HG03280 (cell line): ENCODE data around the gene ENOPH1.
"Not testable (repeated sequence)": the region's sequence is repeated elsewhere in the genome, so short reads cannot be mapped to it uniquely, and the experiment has no call there.

Experiments used
- ATAC-seq: cut with Tn5 transposase; IDR thresholded peaks from one replicate; pipeline ENCODE4 v1.9.1; 2021; ENCODE audit warnings: mild to moderate bottlenecking, moderate library complexity; ENCODE audit not compliant: unreplicated experiment

ENOPH1 gene

GRCh38 chr4:82467471-82467870 is 37.1 kb downstream of the ENOPH1 start:
- no peak for ATAC-seq

GRCh38 chr4:82469791-82470345 is 39.5 kb downstream of the ENOPH1 start:
- ATAC-seq: no peak

- ATAC-seq: not testable (repeated sequence)
Measured at GRCh38 chr4:82473080-82473479, 42.7 kb downstream of the ENOPH1 start.

- ATAC-seq: no peak
Measured at GRCh38 chr4:82473621-82474164, 43.3 kb downstream of the ENOPH1 start.

GRCh38 chr4:82475931-82476330 is 45.5 kb downstream of the ENOPH1 start:
- ATAC-seq: not testable (repeated sequence)

- ATAC-seq: not testable (repeated sequence)
Measured at GRCh38 chr4:82477469-82477868, 47.1 kb downstream of the ENOPH1 start.

- no peak for ATAC-seq
Measured at GRCh38 chr4:82479562-82479961, 49.2 kb downstream of the ENOPH1 start.

- ATAC-seq: no peak
Measured at GRCh38 chr4:82480771-82481505, 50.5 kb downstream of the ENOPH1 start.

GRCh38 chr4:82481506-82481840 is 51.1 kb downstream of the ENOPH1 start:
- no peak for ATAC-seq

- no peak for ATAC-seq
Measured at GRCh38 chr4:82482387-82482786, 52.0 kb downstream of the ENOPH1 start.

GRCh38 chr4:82484996-82485783 is 54.8 kb downstream of the ENOPH1 start:
- ATAC-seq: no peak

- no peak for ATAC-seq
Measured at GRCh38 chr4:82489076-82489475, 58.7 kb downstream of the ENOPH1 start.

- no peak for ATAC-seq
Measured at GRCh38 chr4:82489987-82490386, 59.6 kb downstream of the ENOPH1 start.

- no peak for ATAC-seq
Measured at GRCh38 chr4:82491251-82491960, 61.0 kb downstream of the ENOPH1 start.

GRCh38 chr4:82493721-82494425 is 63.5 kb downstream of the ENOPH1 start:
- no peak for ATAC-seq

- ATAC-seq: no peak
Measured at GRCh38 chr4:82495666-82496065, 65.3 kb downstream of the ENOPH1 start.

- no peak for ATAC-seq
Measured at GRCh38 chr4:82496349-82496748, 66.0 kb downstream of the ENOPH1 start.

GRCh38 chr4:82499738-82500434 is 69.5 kb downstream of the ENOPH1 start:
- ATAC-seq: no peak

GRCh38 chr4:82500435-82501153 is 70.2 kb downstream of the ENOPH1 start:
- ATAC-seq: no peak
